HCT116 (cell line): ENCODE results near the gene SLC7A9. TPM values are rescaled to one million over a fixed set of nuclear protein-coding genes. Genes with fewer than 3 reads are reported as not detected.

Source experiments
- ATAC-seq: fragments of 200-7000 bp; cut with Tn5 transposase; 2 replicates; pipeline ENCODE4 v1.9.1; 2020; ENCODE audit warnings: mild to moderate bottlenecking, moderate library complexity
- BruUV-seq: library from RNA; stranded (reverse); fragments of 400-500 nt; replicated peaks from 2 replicates; lab custom pipeline; 2021; lab: Mats Ljungman, UMichigan
- CTCF ChIA-PET: fragments of 300-600 bp; sonication (Branson Sonifier 250); formaldehyde crosslinking; loops from one replicate; lab custom pipeline; 2021; ENCODE audit warnings: antibody characterized with exemption; lab: Charles Lee
- POLR2A ChIA-PET: fragments of 300-600, 350-600 bp; sonication (Branson Sonifier 250); formaldehyde crosslinking; loops from one replicate; lab custom pipeline; 2021; ENCODE audit warnings: antibody characterized with exemption; lab: Charles Lee
- RAD21 ChIA-PET, 2 experiments: fragments of 300-600 bp; sonication (Branson Sonifier 250); formaldehyde crosslinking; loops; one replicate each; lab custom pipeline; 2023; ENCODE audit warnings: low total read pairs in 2 of 2; ENCODE audit not compliant: uncharacterized antibody in 2 of 2, unreplicated experiment in 2 of 2, low non-redundant PET in 1 of 2; lab: Charles Lee
- DNase-seq: peaks from one replicate; pipeline ENCODE4 v3.0.0-alpha.2; 2010; ENCODE audit warnings: low read depth, low spot score
- H2AFZ ChIP-seq: fragments of 200-600 bp; shearing (Covaris generic), sonication (generic); 2 replicates; pipeline ENCODE4 v1.6.1; 2017; ENCODE audit warnings: low read depth, mixed run types, mixed read lengths, antibody characterized with exemption, low read length; ENCODE audit not compliant: poor library complexity, severe bottlenecking
- H3K27ac ChIP-seq: 2 replicates; pipeline ENCODE4 v1.5.1; 2012; ENCODE audit warnings: low read depth, low read length
- H3K27me3 ChIP-seq: fragments of 200-600 bp; sonication (generic); 2 replicates; pipeline ENCODE4 v1.6.1; 2016; ENCODE audit warnings: mixed run types, low read length, mixed read lengths; ENCODE audit not compliant: insufficient read depth
- H3K36me3 ChIP-seq, 2 experiments: fragments of 200-500 bp in 1 of 2; fragments of 200-600 bp in 1 of 2; sonication (Bioruptor generic) in 1 of 2; sonication (generic) in 1 of 2; 2 replicates each; pipeline versions ENCODE4 v1.5.1 to v1.6.1; 2014 to 2016; ENCODE audit warnings: low read length in 2 of 2, inconsistent platforms in 1 of 2, mixed read lengths in 1 of 2, mixed run types in 1 of 2; ENCODE audit not compliant: insufficient read depth in 2 of 2, control insufficient read depth in 1 of 2
- H3K4me1 ChIP-seq, 2 experiments: fragments of 200-600 bp in 1 of 2; sonication (generic) in 1 of 2; 2 replicates each; pipeline versions ENCODE4 v1.5.1 to v1.6.1; 2012 to 2017; ENCODE audit warnings: low read length in 2 of 2, inconsistent platforms in 1 of 2, mild to moderate bottlenecking in 1 of 2, mixed read lengths in 1 of 2, mixed run types in 1 of 2, moderate library complexity in 1 of 2; ENCODE audit not compliant: insufficient read depth in 2 of 2, control insufficient read depth in 1 of 2
- H3K4me2 ChIP-seq: fragments of 200-600 bp; sonication (generic); 2 replicates; pipeline ENCODE4 v1.6.1; 2017; ENCODE audit warnings: mixed run types, low read length, mixed read lengths
- H3K4me3 ChIP-seq, 2 experiments: fragments of 200-600 bp in 1 of 2; sonication (generic) in 1 of 2; replicated peaks in 1 of 2; 2 replicates each; pipeline ENCODE4 v1.5.1; 2011 to 2016; ENCODE audit warnings: low read length in 2 of 2, control low read depth in 1 of 2, low read depth in 1 of 2, mild to moderate bottlenecking in 1 of 2, mixed read lengths in 1 of 2, mixed run types in 1 of 2
- H3K79me2 ChIP-seq: fragments of 200-600 bp; sonication (generic); 2 replicates; pipeline ENCODE4 v1.6.1; 2017; ENCODE audit warnings: mild to moderate bottlenecking, mixed run types, low read length, moderate library complexity, mixed read lengths; ENCODE audit not compliant: insufficient read depth
- H3K9ac ChIP-seq: fragments of 200-600 bp; sonication (generic); 2 replicates; pipeline ENCODE4 v1.6.1; 2016; ENCODE audit warnings: low read length, mixed read lengths
- H3K9me2 ChIP-seq: fragments of 200-600 bp; sonication (generic), shearing (Covaris generic); 2 replicates; pipeline ENCODE4 v1.6.1; 2017; ENCODE audit warnings: mixed run types, mild to moderate bottlenecking, moderate library complexity; ENCODE audit not compliant: insufficient read depth
- H3K9me3 ChIP-seq, 2 experiments: fragments of 200-500 bp in 1 of 2; fragments of 200-600 bp in 1 of 2; sonication (Bioruptor generic) in 1 of 2; sonication (generic) in 1 of 2; 2 replicates each; pipeline ENCODE4 v1.6.1; 2014 to 2017; ENCODE audit warnings: low read length in 2 of 2, mixed read lengths in 2 of 2, inconsistent platforms in 1 of 2, low read depth in 1 of 2, mild to moderate bottlenecking in 1 of 2, mixed run types in 1 of 2, moderate library complexity in 1 of 2; ENCODE audit not compliant: control insufficient read depth in 1 of 2, insufficient read depth in 1 of 2
- H4K20me1 ChIP-seq: fragments of 200-600 bp; sonication (generic), shearing (Covaris generic); 2 replicates; pipeline ENCODE4 v1.6.1; 2017; ENCODE audit warnings: mixed run types, mild to moderate bottlenecking, moderate library complexity; ENCODE audit not compliant: insufficient read depth
- ATF3 ChIP-seq: IDR thresholded peaks from 2 replicates; pipeline ENCODE4 v1.6.1; 2012
- CBX3 ChIP-seq: IDR thresholded peaks from 2 replicates; pipeline ENCODE4 v1.6.1; 2012; ENCODE audit warnings: low read depth
- EGR1 ChIP-seq: IDR thresholded peaks from 2 replicates; pipeline ENCODE4 v1.6.1; 2012; ENCODE audit warnings: low read depth
- ELF1 ChIP-seq: IDR thresholded peaks from 2 replicates; pipeline ENCODE4 v1.6.1; 2012; ENCODE audit warnings: low read depth, borderline replicate concordance
- EZH2phosphoT487 ChIP-seq: fragments of 200-600 bp; IDR thresholded peaks from 2 replicates; pipeline ENCODE4 v1.6.1; 2018; ENCODE audit warnings: antibody characterized with exemption, borderline replicate concordance
- FOSL1 ChIP-seq: IDR thresholded peaks from 2 replicates; pipeline ENCODE4 v1.6.1; 2012; ENCODE audit warnings: low read depth
- JUND ChIP-seq: IDR thresholded peaks from 2 replicates; pipeline ENCODE4 v1.6.1; 2012
- MAX ChIP-seq: IDR thresholded peaks from 2 replicates; pipeline ENCODE4 v1.6.1; 2012
- POLR2A ChIP-seq: IDR thresholded peaks from 2 replicates; pipeline ENCODE4 v1.7.0; 2011; ENCODE audit warnings: borderline replicate concordance; ENCODE audit not compliant: insufficient read depth, insufficient read length; ENCODE audit errors: extremely low read depth
- POLR2AphosphoS5 ChIP-seq: IDR thresholded peaks from 2 replicates; pipeline ENCODE4 v1.6.1; 2011; ENCODE audit warnings: mild to moderate bottlenecking, low read depth, low read length, moderate library complexity
- RAD21 ChIP-seq: IDR thresholded peaks from 2 replicates; pipeline ENCODE4 v1.6.1; 2012; ENCODE audit warnings: low read depth, mild to moderate bottlenecking
- REST ChIP-seq: IDR thresholded peaks from 2 replicates; pipeline ENCODE4 v1.6.1; 2012; ENCODE audit warnings: low read depth
- SIN3A ChIP-seq: IDR thresholded peaks from 2 replicates; pipeline ENCODE4 v1.6.1; 2012; ENCODE audit warnings: low read depth
- SP1 ChIP-seq: IDR thresholded peaks from 2 replicates; pipeline ENCODE4 v1.6.1; 2012; ENCODE audit warnings: low read depth
- SRF ChIP-seq: IDR thresholded peaks from 2 replicates; pipeline ENCODE4 v1.6.1; 2012; ENCODE audit warnings: low read depth
- TCF7L2 ChIP-seq: IDR thresholded peaks from 2 replicates; pipeline ENCODE4 v1.7.0; 2011; ENCODE audit warnings: borderline replicate concordance, inconsistent platforms; ENCODE audit not compliant: insufficient read depth, insufficient read length; ENCODE audit errors: extremely low read depth
- YY1 ChIP-seq: IDR thresholded peaks from 2 replicates; pipeline ENCODE4 v1.6.1; 2011; ENCODE audit warnings: low read length, low read depth, moderate library complexity, mild to moderate bottlenecking; ENCODE audit not compliant: insufficient replicate concordance; ENCODE audit errors: extremely low read depth
- ZBTB33 ChIP-seq: IDR thresholded peaks from 2 replicates; pipeline ENCODE4 v1.6.1; 2011; ENCODE audit warnings: mild to moderate bottlenecking, low read length, moderate library complexity; ENCODE audit not compliant: insufficient replicate concordance; ENCODE audit errors: extremely low read depth
- ZFX ChIP-seq: fragments of 450-650 bp; IDR thresholded peaks from 2 replicates; pipeline ENCODE4 v1.6.1; 2017
- ZNF274 ChIP-seq: fragments of 200-500 bp; sonication (Bioruptor generic); IDR thresholded peaks from 2 replicates; pipeline ENCODE4 v1.6.1; 2014; ENCODE audit warnings: mild to moderate bottlenecking, low read depth, low read length, inconsistent platforms
- intact Hi-C: fragments of 100-400 bp; cut with micrococcal nuclease; formaldehyde crosslinking; loops from 2 replicates; pipeline ENCODE4 v1.10.0; 2022
- total RNA-seq: library from RNA; stranded (reverse); gene quantifications from one replicate; pipeline ENCODE4 v1.2.1, GENCODE V29; 2021; ENCODE audit not compliant: unreplicated experiment

Gene SLC7A9
- total RNA-seq, 1 experiment from 2014 or later = 0.42 TPM

GRCh38 chr19:32828139-32828538 lies 41.4 kb downstream of the SLC7A9 start:
- no peak for ATAC-seq
- no TSS peak for BruUV-seq
- TF ChIP-seq EGR1 = no peak
- no peak for TF ChIP-seq RAD21
- no peak for TF ChIP-seq MAX
- no peak for TF ChIP-seq FOSL1
- no peak for TF ChIP-seq ATF3
- TF ChIP-seq SP1 = no peak
- TF ChIP-seq ZFX = no peak
- no peak for TF ChIP-seq SRF
- TF ChIP-seq TCF7L2 = no peak
- no peak for TF ChIP-seq EZH2phosphoT487
- no peak for TF ChIP-seq ZBTB33
- no peak for TF ChIP-seq ZNF274
- no peak for TF ChIP-seq JUND
- TF ChIP-seq CBX3 = no peak
- no peak for TF ChIP-seq POLR2A
- no peak for TF ChIP-seq SIN3A
- TF ChIP-seq ELF1 = no peak
- no peak for TF ChIP-seq POLR2AphosphoS5
- TF ChIP-seq YY1 = no peak
- TF ChIP-seq REST = no peak
- TF ChIP-seq, all 23 proteins: peak for 0
- Histone ChIP-seq H4K20me1 (no peaks in the 10 kb centered on the region), H2AFZ (no peak overlapping the region), H3K27ac (no peak overlapping the region), H3K4me2 (no peak overlapping the region), H3K27me3 (no peaks in the 10 kb centered on the region), H3K9ac (no peak overlapping the region), H3K36me3 (no peaks in the 10 kb centered on the region), H3K9me3 (no peaks in the 10 kb centered on the region), H3K79me2 (no peaks in the 10 kb centered on the region), H3K9me2 (no peaks in the 10 kb centered on the region), H3K4me1 (0 out of 4 replicates have a peak, but pooled peaks cover 0 to 2% of the 10 kb centered on the region in 2 experiments), H3K4me3 (no peak overlapping the region)
- no peak for DNase-seq
- ChIA-PET POLR2A (no interaction called here), RAD21 (no interaction called here), CTCF (no interaction called here)
- intact Hi-C loops = no loop called here
